Neural progenitor cell (in vitro differentiated cells): ENCODE data around the gene ROBO2. TPM values are rescaled to one million over a fixed set of nuclear protein-coding genes. Genes with fewer than 3 reads are reported as not detected.

Experiments used
- DNase-seq: peaks from one replicate; pipeline ENCODE4 v3.0.0-alpha.2; 2016; ENCODE audit warnings: low spot score
- H2AFZ ChIP-seq: fragments of 200-600 bp; sonication (generic); replicated peaks from 2 replicates; pipeline ENCODE4 v1.6.1; 2016; ENCODE audit warnings: antibody characterized with exemption
- H3F3A ChIP-seq: fragments of 200-600 bp; sonication (generic); 2 replicates; pipeline ENCODE4 v1.6.1; 2016; ENCODE audit warnings: antibody characterized with exemption, low read depth
- H3K27ac ChIP-seq: fragments of 200-600 bp; sonication (generic); 2 replicates; pipeline ENCODE4 v1.5.1; 2016; ENCODE audit warnings: mild to moderate bottlenecking
- H3K27me3 ChIP-seq: fragments of 200-600 bp; sonication (generic); 2 replicates; pipeline ENCODE4 v1.6.1; 2016; ENCODE audit warnings: mild to moderate bottlenecking, moderate library complexity
- H3K36me3 ChIP-seq: fragments of 200-600 bp; sonication (generic); 2 replicates; pipeline ENCODE4 v1.5.1; 2016
- H3K4me1 ChIP-seq: fragments of 200-600 bp; sonication (generic); 2 replicates; pipeline ENCODE4 v1.6.1; 2016; ENCODE audit warnings: mixed run types
- H3K4me2 ChIP-seq: fragments of 200-600 bp; sonication (generic); 2 replicates; pipeline ENCODE4 v1.6.1; 2016
- H3K4me3 ChIP-seq: fragments of 200-600 bp; sonication (generic); 2 replicates; pipeline ENCODE4 v1.5.1; 2016
- H3K79me2 ChIP-seq: fragments of 200-600 bp; sonication (generic); 2 replicates; pipeline ENCODE4 v1.6.1; 2016; ENCODE audit warnings: low read depth
- H3K9ac ChIP-seq: fragments of 200-600 bp; sonication (generic); 2 replicates; pipeline ENCODE4 v1.6.1; 2016
- H3K9me3 ChIP-seq: fragments of 200-600 bp; sonication (generic); 2 replicates; pipeline ENCODE4 v1.5.1; 2016; ENCODE audit warnings: low read depth
- H4K20me1 ChIP-seq: fragments of 200-600 bp; sonication (generic); 2 replicates; pipeline ENCODE4 v1.6.1; 2016; ENCODE audit warnings: low read depth
- H3K27ac Mint-ChIP-seq: 3 replicates; pipeline ENCODE4 v1.8.0; 2021; ENCODE audit warnings: mixed read lengths
- H3K27me3 Mint-ChIP-seq: 2 replicates; pipeline ENCODE4 v1.8.0; 2022; ENCODE audit warnings: low read depth, mild to moderate bottlenecking, inconsistent platforms, moderate library complexity, mixed read lengths; ENCODE audit not compliant: insufficient read depth
- H3K36me3 Mint-ChIP-seq: 3 replicates; pipeline ENCODE4 v1.8.0; 2021; ENCODE audit warnings: mixed read lengths
- H3K4me1 Mint-ChIP-seq: 3 replicates; pipeline ENCODE4 v1.8.0; 2021; ENCODE audit warnings: mixed read lengths
- H3K4me3 Mint-ChIP-seq: 3 replicates; pipeline ENCODE4 v1.8.0; 2021; ENCODE audit warnings: mild to moderate bottlenecking, moderate library complexity, mixed read lengths
- H3K9me3 Mint-ChIP-seq: 3 replicates; pipeline ENCODE4 v1.8.0; 2020; ENCODE audit warnings: mixed read lengths
- EZH2 ChIP-seq: fragments of 200-600 bp; sonication (generic); IDR thresholded peaks from 2 replicates; pipeline ENCODE4 v1.6.1; 2017; ENCODE audit warnings: antibody characterized with exemption, mild to moderate bottlenecking, moderate library complexity
- EZH2phosphoT487 ChIP-seq: fragments of 200-600 bp; sonication (generic); IDR thresholded peaks from 2 replicates; pipeline ENCODE4 v1.6.1; 2017; ENCODE audit warnings: antibody characterized with exemption
- total RNA-seq: library from RNA; depleted of rRNA; stranded (reverse); fragments of >200 nt; gene quantifications from 2 replicates; pipeline ENCODE4 v1.2.3, GENCODE V29; 2015; ENCODE audit warnings: low replicate concordance
- TF ChIP-seq, protein P1 (sequence below): fragments of 200-600 bp; sonication (generic); IDR thresholded peaks from 2 replicates; pipeline ENCODE4 v1.5.1; 2017; ENCODE audit warnings: antibody characterized with exemption, mild to moderate bottlenecking

Gene ROBO2
- total RNA-seq, 1 donor from 2014 or later, result 15.0 TPM

DNA sequence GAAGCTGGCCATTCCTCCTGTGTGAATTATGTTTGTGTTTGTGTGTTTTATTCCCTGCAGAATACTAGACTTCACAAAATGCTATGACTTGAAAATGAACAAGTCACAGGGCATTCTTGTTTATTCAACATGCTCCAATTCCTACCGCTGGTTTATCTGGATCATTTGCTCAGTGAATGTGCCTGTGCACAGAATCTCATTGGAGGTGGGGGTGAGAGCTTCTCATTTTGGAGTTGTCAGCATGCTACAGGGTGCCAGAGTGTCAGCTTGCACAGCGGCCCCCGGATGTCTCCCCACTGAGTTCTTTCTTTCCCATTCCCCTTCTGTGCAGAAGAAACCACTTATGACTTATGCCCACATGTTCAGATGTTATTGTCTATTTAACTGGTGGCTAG is 428.7 kb downstream of the ROBO2 start:
- Mint-ChIP-seq H3K4me1 (peaks cover 30% of the 10 kb centered on the region), H3K9me3 (peaks cover 6% of the 10 kb centered on the region), H3K4me3 (no peak overlapping the region), H3K36me3 (peaks cover 11% of the 10 kb centered on the region), H3K27me3 (peaks cover 8% of the 10 kb centered on the region), H3K27ac (no peak overlapping the region)
- Histone ChIP-seq H3K79me2 (no peaks in the 10 kb centered on the region), H3K36me3 (no peaks in the 10 kb centered on the region), H3K9ac (no peak overlapping the region), H3K4me3 (no peak overlapping the region), H3K4me2 (no peak overlapping the region), H3K4me1 (no peaks in the 10 kb centered on the region), H3K27ac (no peak overlapping the region), H3K9me3 (no peaks in the 10 kb centered on the region), H2AFZ (no peak overlapping the region), H3K27me3 (no peaks in the 10 kb centered on the region), H3F3A (no peaks in the 10 kb centered on the region), H4K20me1 (no peaks in the 10 kb centered on the region)
- TF ChIP-seq EZH2, result no peak
- TF ChIP-seq EZH2phosphoT487, result no peak
- TF ChIP-seq, protein P1, sequence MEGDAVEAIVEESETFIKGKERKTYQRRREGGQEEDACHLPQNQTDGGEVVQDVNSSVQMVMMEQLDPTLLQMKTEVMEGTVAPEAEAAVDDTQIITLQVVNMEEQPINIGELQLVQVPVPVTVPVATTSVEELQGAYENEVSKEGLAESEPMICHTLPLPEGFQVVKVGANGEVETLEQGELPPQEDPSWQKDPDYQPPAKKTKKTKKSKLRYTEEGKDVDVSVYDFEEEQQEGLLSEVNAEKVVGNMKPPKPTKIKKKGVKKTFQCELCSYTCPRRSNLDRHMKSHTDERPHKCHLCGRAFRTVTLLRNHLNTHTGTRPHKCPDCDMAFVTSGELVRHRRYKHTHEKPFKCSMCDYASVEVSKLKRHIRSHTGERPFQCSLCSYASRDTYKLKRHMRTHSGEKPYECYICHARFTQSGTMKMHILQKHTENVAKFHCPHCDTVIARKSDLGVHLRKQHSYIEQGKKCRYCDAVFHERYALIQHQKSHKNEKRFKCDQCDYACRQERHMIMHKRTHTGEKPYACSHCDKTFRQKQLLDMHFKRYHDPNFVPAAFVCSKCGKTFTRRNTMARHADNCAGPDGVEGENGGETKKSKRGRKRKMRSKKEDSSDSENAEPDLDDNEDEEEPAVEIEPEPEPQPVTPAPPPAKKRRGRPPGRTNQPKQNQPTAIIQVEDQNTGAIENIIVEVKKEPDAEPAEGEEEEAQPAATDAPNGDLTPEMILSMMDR, result no peak
- no peak for DNase-seq

DNA sequence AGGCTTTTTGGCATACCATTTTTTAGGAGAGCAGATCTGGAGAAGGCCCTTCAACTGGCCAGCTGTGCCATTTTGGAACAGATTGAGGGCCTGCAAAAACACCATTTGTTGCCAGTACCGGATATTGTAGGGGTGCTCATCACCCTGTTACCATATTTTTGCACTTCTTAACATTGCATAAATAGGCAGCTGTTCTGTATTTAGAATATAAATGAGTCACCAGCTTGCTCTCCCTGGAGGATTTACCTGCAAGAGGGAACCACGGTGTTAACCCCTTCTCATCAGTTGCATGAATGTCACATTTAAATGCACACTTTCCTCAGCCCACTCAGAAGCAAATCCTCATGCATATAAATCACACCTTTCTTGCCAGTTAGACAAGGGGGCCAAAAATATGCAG is 435.6 kb downstream of the ROBO2 start:
- Mint-ChIP-seq H3K27ac (no peak overlapping the region), H3K9me3 (peaks cover 22% of the 10 kb centered on the region), H3K36me3 (peaks cover 21% of the 10 kb centered on the region), H3K27me3 (peaks cover 2% of the 10 kb centered on the region), H3K4me3 (no peak overlapping the region), H3K4me1 (peaks cover 13% of the 10 kb centered on the region)
- no peaks in the 10 kb centered on the region for H3F3A ChIP-seq
- no peak overlapping the region for H3K27ac ChIP-seq
- H4K20me1 ChIP-seq, result no peaks in the 10 kb centered on the region
- no peak for TF ChIP-seq EZH2phosphoT487
- TF ChIP-seq, protein P1, result no peak
- TF ChIP-seq EZH2, result no peak
- no peak overlapping the region for H3K4me3 ChIP-seq
- no peak overlapping the region for H2AFZ ChIP-seq
- H3K27me3 ChIP-seq, result no peaks in the 10 kb centered on the region
- H3K9ac ChIP-seq, result no peak overlapping the region
- H3K9me3 ChIP-seq, result no peaks in the 10 kb centered on the region
- DNase-seq, result no peak
- H3K79me2 ChIP-seq, result no peaks in the 10 kb centered on the region
- H3K4me2 ChIP-seq, result no peak overlapping the region
- peaks cover 7% of the 10 kb centered on the region for H3K4me1 ChIP-seq
- H3K36me3 ChIP-seq, result no peaks in the 10 kb centered on the region

DNA sequence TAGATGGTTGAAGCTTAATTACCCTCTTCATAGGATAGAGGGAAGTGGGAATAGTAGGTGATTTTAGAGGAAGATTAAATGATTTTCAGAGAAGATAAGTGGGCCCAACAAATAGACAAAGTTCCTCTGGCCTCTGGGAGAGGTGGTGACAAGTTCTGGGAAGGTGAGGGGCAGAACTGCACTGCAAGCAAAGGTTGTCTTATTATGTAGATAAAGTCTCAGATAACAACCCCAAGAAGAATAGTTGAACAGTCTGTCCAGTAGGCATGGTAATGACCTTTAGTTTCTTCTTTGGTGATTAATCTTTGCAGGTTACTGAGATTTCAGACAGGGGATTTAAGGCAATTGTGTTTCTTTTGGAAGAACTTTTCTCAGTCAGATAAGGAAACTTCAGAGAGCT is 439.1 kb downstream of the ROBO2 start:
- Mint-ChIP-seq H3K36me3 (peaks cover 12% of the 10 kb centered on the region), H3K27ac (no peak overlapping the region), H3K27me3 (peaks cover 2% of the 10 kb centered on the region), H3K4me3 (no peak overlapping the region), H3K4me1 (peaks cover 25% of the 10 kb centered on the region), H3K9me3 (peaks cover 13% of the 10 kb centered on the region)
- no peaks in the 10 kb centered on the region for H3K27me3 ChIP-seq
- H3K4me1 ChIP-seq, result peaks cover 7% of the 10 kb centered on the region
- H3K79me2 ChIP-seq, result no peaks in the 10 kb centered on the region
- no peak overlapping the region for H2AFZ ChIP-seq
- no peak for DNase-seq
- no peak overlapping the region for H3K4me2 ChIP-seq
- TF ChIP-seq EZH2phosphoT487, result no peak
- TF ChIP-seq, protein P1, result no peak
- TF ChIP-seq EZH2, result no peak
- H3K9me3 ChIP-seq, result no peaks in the 10 kb centered on the region
- H4K20me1 ChIP-seq, result no peaks in the 10 kb centered on the region
- no peaks in the 10 kb centered on the region for H3K36me3 ChIP-seq
- H3K4me3 ChIP-seq, result no peak overlapping the region
- no peak overlapping the region for H3K27ac ChIP-seq
- H3K9ac ChIP-seq, result no peak overlapping the region
- no peaks in the 10 kb centered on the region for H3F3A ChIP-seq
